HG03571 (cell line): ENCODE measurements around the gene MAST4.
"Not testable (repeated sequence)": the region's sequence is repeated elsewhere in the genome, so short reads cannot be mapped to it uniquely, and the experiment has no call there.

Source experiments
- ATAC-seq: cut with Tn5 transposase; IDR thresholded peaks from one replicate; pipeline ENCODE4 v1.9.1; 2021; ENCODE audit not compliant: unreplicated experiment

MAST4 gene

GRCh38 chr5:66741394-66741793, 145.2 kb downstream of the MAST4 start:
- ATAC-seq, result no peak

- ATAC-seq, result no peak
Measured at GRCh38 chr5:66742083-66742895, 146.1 kb downstream of the MAST4 start.

- no peak for ATAC-seq
Measured at GRCh38 chr5:66742896-66743247, 146.7 kb downstream of the MAST4 start.

- ATAC-seq, result no peak
Measured at GRCh38 chr5:66743344-66743743, 147.2 kb downstream of the MAST4 start.

- no peak for ATAC-seq
Measured at GRCh38 chr5:66744040-66744439, 147.8 kb downstream of the MAST4 start.

- ATAC-seq, result no peak
Measured at GRCh38 chr5:66745297-66745696, 149.1 kb downstream of the MAST4 start.

- ATAC-seq, result no peak
Measured at GRCh38 chr5:66747607-66748006, 151.4 kb downstream of the MAST4 start.

GRCh38 chr5:66752668-66753067, 156.5 kb downstream of the MAST4 start:
- ATAC-seq, result not testable (repeated sequence)

GRCh38 chr5:66757219-66757833, 161.1 kb downstream of the MAST4 start:
- no peak for ATAC-seq

GRCh38 chr5:66757834-66758371, 161.7 kb downstream of the MAST4 start:
- ATAC-seq, result no peak

- ATAC-seq, result no peak
Measured at GRCh38 chr5:66769030-66769733, 173.0 kb downstream of the MAST4 start.

GRCh38 chr5:66769839-66770617, 173.8 kb downstream of the MAST4 start:
- no peak for ATAC-seq

GRCh38 chr5:66777868-66778267, 181.7 kb downstream of the MAST4 start:
- ATAC-seq, result no peak

- ATAC-seq, result no peak
Measured at GRCh38 chr5:66779528-66779927, 183.3 kb downstream of the MAST4 start.

- ATAC-seq, result no peak
Measured at GRCh38 chr5:66788556-66788955, 192.4 kb downstream of the MAST4 start.

GRCh38 chr5:66789434-66789833, 193.2 kb downstream of the MAST4 start:
- ATAC-seq, result no peak

- ATAC-seq, result no peak
Measured at GRCh38 chr5:66793049-66793448, 196.9 kb downstream of the MAST4 start.

- ATAC-seq, result no peak
Measured at GRCh38 chr5:66795682-66796081, 199.5 kb downstream of the MAST4 start.

GRCh38 chr5:66796305-66797292, 200.4 kb downstream of the MAST4 start:
- no peak for ATAC-seq

GRCh38 chr5:66802941-66803340, 206.7 kb downstream of the MAST4 start:
- no peak for ATAC-seq
